ENCODE measurements around the gene ELOF1. TPM values are rescaled to one million over a fixed set of nuclear protein-coding genes. Genes with fewer than 3 reads are reported as not detected.

Gene ELOF1
- total RNA-seq, 2 experiments from 2014 or later: 31.8 to 33.2 TPM

- intact Hi-C loops (cut with DNase I, micrococcal nuclease): loop anchor here (1.0 to 10.0 kb wide), 6 partner anchors 22 to 1190 kb away; partner anchors contain the start of genes ELOF1 (in 1 of the 2), EPOR (in 1 of the 2), FBXW9 (in 1 of the 2) and SWSAP1 (in 1 of the 2)
- Mint-ChIP-seq H3K27me3 (no peaks in the 10 kb centered on the region), H3K4me3 (peak overlapping the region; percentile 89), H3K4me1 (ENCODE audit: low read depth) (peaks cover 14% of the 10 kb centered on the region), H3K27ac (peak overlapping the region; percentile 95), H3K9me3 (no peaks in the 10 kb centered on the region), H3K36me3 (ENCODE audit: low read depth) (peaks cover 21% of the 10 kb centered on the region)
- DNase-seq: no peak
- no peaks in the 10 kb centered on the region for H3K9me3 ChIP-seq (ENCODE audit: control insufficient read depth in 1 of 2, insufficient read depth in 1 of 2, low read length in 2 of 2)
- H3K36me3 ChIP-seq (ENCODE audit: insufficient read depth, low read length): no peaks in the 10 kb centered on the region
- no peak for ATAC-seq (ENCODE audit: poor library complexity)
- peaks cover 20% of the 10 kb centered on the region for H3K4me1 ChIP-seq (ENCODE audit: insufficient read depth, low read length)
- ChIA-PET POLR2A (interaction anchor here (1.9 kb wide), 1 partner anchor 130 kb away, joined by 6 read pairs; the partner anchor contains the start of gene SWSAP1), CTCF (interaction anchor here (1.3 kb wide), 1 partner anchor 22 kb away, joined by 4 read pairs; no protein-coding TSS in a partner anchor)
- no peak for TF ChIP-seq CTCF (IDR thresholded peaks at IDR 0.05)
- H3K4me3 ChIP-seq (ENCODE audit: low read length): peak overlapping the region; percentile 71
- no peaks in the 10 kb centered on the region for H3K27me3 ChIP-seq (ENCODE audit: control insufficient read depth in 1 of 2, insufficient read depth in 2 of 2, low read length in 2 of 2)
- peak overlapping the region; percentile 21 to 96 for H3K27ac ChIP-seq (ENCODE audit: low read depth in 1 of 2, low read length in 2 of 2)
Measured at GRCh38 chr19:11504502-11505031, 54.5 kb downstream of the ELOF1 start.

Other genes with a start within 250 kb of the ELOF1 start
- 1 to 10 TPM; 1.2 to 2.2 TPM for gene RAB3D, start 219.6 kb downstream of the ELOF1 start, total RNA-seq
- 10 to 100 TPM in 1 of 2 experiments, 1 to 10 TPM in 1; 8.8 to 10.4 TPM for gene TMEM205, start 213.0 kb downstream of the ELOF1 start, total RNA-seq
- 10 to 100 TPM; 35.5 to 42.4 TPM for gene CCDC159, start 212.7 kb downstream of the ELOF1 start, total RNA-seq
- 1 to 10 TPM; 8.2 TPM for gene PLPPR2, start 203.8 kb downstream of the ELOF1 start, total RNA-seq
- 1 to 10 TPM; 2.6 to 2.7 TPM for gene SWSAP1, start 184.6 kb downstream of the ELOF1 start, total RNA-seq
- gene EPOR, start 174.9 kb downstream of the ELOF1 start, total RNA-seq: 10 to 100 TPM; 10.9 to 11.3 TPM
- gene RGL3, start 139.9 kb downstream of the ELOF1 start, total RNA-seq: not detected
- not detected for gene ODAD3, start 124.1 kb downstream of the ELOF1 start, total RNA-seq
- 100 to 1,000 TPM; 257 to 260 TPM for gene PRKCSH, start 123.6 kb downstream of the ELOF1 start, total RNA-seq
- under 1 TPM in 1 of 2 experiments, not detected in 1; 0.66 TPM for gene ELAVL3, start 78.2 kb downstream of the ELOF1 start, total RNA-seq
- gene ZNF653, start 53.4 kb downstream of the ELOF1 start, total RNA-seq: 1 to 10 TPM; 7.4 to 7.5 TPM
- 10 to 100 TPM; 27.2 to 27.4 TPM for gene ECSIT, start 30.1 kb downstream of the ELOF1 start, total RNA-seq
- not detected for gene CNN1, start 20.4 kb downstream of the ELOF1 start, total RNA-seq
- 10 to 100 TPM; 13.4 to 15.3 TPM for gene ACP5, start 18.4 kb upstream of the ELOF1 start, total RNA-seq
- gene ZNF627, start 38.3 kb upstream of the ELOF1 start, total RNA-seq: 10 to 100 TPM; 11.7 to 12.7 TPM
- gene ZNF823, start 179.7 kb upstream of the ELOF1 start, total RNA-seq: 1 to 10 TPM; 1.7 to 2.2 TPM
- gene ZNF441, start 207.8 kb upstream of the ELOF1 start, total RNA-seq: 1 to 10 TPM; 2.6 to 4.1 TPM
- gene ZNF491, start 239.3 kb upstream of the ELOF1 start, total RNA-seq: 1 to 10 TPM in 1 of 2 experiments, under 1 TPM in 1; 0.41 to 1.1 TPM

All from CD4-positive, alpha-beta T cell (primary cell).